22Rv1 (cell line): ENCODE data around the gene CNTFR.

Experiments
- H3K27ac ChIP-seq: fragments of 450-650 bp; 2 replicates; pipeline ENCODE4 v1.5.1; 2017
- CTCF ChIP-seq: fragments of 450-650 bp; IDR thresholded peaks from 2 replicates; pipeline ENCODE4 v1.5.1; 2017; ENCODE audit warnings: mild to moderate bottlenecking
- ZFX ChIP-seq: fragments of 450-650 bp; IDR thresholded peaks from 2 replicates; pipeline ENCODE4 v1.6.1; 2017; ENCODE audit warnings: antibody characterized with exemption, borderline replicate concordance

Gene CNTFR

DNA sequence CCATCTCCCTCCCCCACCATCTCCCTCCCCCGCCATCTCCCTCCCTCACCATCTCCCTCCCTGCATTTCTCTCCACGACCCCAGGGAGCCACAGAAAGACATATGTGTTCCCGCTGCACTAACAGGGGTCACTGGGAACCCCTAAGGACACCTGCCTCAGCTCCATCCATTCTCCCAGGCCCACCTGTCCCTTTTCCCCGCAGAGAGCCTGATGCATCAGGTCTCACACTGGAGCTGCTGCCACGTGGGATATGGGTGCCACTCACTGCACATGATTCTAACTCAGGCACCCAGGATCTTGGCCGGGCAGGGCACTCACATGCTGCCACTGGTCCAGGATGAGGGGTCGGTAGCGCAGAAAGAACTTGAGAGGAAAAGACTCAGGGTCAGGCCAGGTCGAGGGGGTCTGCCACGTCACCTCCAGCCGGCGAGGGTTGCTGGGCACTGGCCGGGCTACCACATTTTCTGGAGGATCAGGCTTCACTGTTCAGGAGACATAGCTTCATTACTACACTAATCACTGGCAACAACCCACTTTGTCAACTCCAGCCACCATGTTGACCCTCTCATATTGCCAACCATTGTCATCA, 33.5 kb downstream of the CNTFR start:
- TF ChIP-seq ZFX (no peak), CTCF (no peak)
- H3K27ac ChIP-seq, result no peak overlapping the region

GRCh38 chr9:34555500-34555899, 34.0 kb downstream of the CNTFR start:
- no peak overlapping the region for H3K27ac ChIP-seq
- TF ChIP-seq CTCF (no peak), ZFX (no peak)

DNA sequence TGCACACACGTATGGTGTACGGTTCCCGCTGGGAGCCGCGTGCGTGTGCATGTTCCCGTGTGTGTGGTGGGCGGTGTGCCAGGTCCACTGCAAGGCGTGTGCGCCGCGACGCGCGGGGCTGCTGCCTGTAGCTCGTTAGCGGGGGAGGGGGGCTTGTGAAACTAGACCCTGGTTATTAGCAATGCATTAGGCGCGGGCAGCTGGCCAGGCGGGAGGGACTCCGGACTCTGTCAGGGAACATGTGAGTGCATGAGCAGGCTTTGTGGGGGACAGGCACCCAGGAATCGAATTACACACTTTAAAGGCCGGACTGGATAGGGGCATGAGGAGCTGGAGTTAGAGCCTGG, 34.5 kb downstream of the CNTFR start:
- no peak for TF ChIP-seq ZFX
- no peak for TF ChIP-seq CTCF
- H3K27ac ChIP-seq, result no peak overlapping the region

DNA sequence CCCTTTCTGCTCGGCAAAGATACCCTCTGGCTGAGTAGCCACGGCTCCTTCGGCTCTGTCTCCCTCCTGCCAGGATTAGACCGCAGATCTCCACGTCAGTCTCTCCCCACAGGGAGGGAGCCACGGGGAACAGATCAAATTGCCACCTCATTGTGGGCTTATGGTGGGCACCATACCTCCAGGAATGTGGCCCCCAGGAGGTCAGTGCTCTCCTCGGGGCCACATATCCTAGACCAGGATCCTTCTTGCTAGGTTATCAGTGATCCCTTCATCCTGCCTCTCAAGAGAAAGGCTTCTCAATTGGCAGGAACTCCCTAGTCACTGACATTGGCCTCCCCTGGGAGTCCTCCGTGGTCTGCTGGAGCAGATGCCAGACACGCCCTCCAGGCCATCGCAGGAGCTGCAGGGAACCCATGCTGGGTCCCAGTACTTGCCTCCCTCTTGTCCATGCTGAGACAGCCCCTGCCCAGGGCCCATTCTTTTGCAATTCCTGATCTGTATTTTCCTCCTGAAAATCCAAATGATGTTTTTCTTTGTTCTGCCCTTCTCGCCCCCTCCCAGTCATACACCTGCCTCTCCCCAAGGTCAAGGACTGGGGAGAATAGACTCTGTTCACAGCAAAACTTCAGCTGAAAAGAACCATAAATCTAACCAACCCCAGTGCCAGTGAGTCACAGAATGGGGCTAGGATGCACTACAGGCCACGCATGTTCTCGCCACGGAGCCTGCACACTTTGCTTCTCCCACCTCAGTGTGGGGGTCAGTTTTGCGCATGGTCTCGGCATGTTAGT, 35.1 kb downstream of the CNTFR start:
- TF ChIP-seq ZFX (no peak), CTCF (no peak)
- H3K27ac ChIP-seq, result no peak overlapping the region

DNA sequence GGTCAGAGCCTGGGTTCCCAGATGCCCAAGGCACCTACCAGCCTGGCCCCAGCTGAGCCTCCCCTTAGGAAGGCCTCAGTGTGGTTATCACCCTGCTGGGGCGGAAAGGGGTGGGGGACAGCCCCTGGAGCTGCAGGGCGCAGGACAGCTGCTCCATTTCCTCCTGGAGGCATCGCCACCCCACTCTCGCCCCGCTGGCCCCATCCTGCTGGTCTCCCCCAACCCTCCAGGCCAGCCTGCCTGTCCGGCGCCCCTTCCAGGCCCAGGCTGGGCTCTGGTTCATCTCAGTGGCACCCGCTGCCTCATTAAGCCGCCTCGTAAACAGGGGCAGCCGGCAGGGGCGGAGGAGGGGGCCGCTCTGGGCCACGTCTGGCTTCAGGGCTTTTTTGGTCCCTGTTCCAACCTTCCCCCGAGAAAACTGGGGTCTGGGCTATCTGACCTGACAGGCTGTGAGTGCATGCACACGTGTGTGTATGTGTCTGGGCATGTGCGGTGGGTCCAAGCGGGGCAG, 36.0 kb downstream of the CNTFR start:
- TF ChIP-seq CTCF, result no peak
- TF ChIP-seq ZFX, result no peak
- no peak overlapping the region for H3K27ac ChIP-seq

- no peak overlapping the region for H3K27ac ChIP-seq
- no peak for TF ChIP-seq ZFX
- TF ChIP-seq CTCF, result no peak
These were observed 36.5 kb downstream of the CNTFR start for GRCh38 chr9:34552986-34553385.

DNA sequence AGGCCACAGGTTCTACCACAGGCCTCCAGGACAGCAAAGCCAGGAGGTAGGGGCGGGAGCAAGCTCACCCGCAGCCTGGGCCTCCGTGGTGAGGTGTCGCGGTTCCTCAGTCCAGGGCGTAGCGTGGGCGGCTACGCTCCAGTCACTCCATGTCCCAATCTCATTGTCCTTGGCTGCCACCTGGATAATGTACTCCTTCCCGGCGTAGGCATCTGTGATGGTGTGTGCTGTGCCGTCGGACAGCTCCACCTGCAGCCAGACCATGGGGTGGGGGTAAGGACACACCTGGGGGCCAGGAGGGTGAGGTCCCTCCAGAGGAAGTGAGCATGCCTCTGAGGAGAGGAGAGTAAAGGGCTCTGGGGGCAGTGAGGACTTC, 36.9 kb downstream of the CNTFR start:
- H3K27ac ChIP-seq, result no peak overlapping the region
- no peak for TF ChIP-seq CTCF
- no peak for TF ChIP-seq ZFX
